Hematopoietic multipotent progenitor cell treated with erythropoietin and hydrocortisone succinate and interleukin-3 and kit ligand, for 8 days (in vitro differentiated cells): ENCODE data around the gene ERG.

Experiments
- DNase-seq: peaks from one replicate; pipeline ENCODE4 v3.0.0-alpha.2; 2015

The ERG gene

DNA sequence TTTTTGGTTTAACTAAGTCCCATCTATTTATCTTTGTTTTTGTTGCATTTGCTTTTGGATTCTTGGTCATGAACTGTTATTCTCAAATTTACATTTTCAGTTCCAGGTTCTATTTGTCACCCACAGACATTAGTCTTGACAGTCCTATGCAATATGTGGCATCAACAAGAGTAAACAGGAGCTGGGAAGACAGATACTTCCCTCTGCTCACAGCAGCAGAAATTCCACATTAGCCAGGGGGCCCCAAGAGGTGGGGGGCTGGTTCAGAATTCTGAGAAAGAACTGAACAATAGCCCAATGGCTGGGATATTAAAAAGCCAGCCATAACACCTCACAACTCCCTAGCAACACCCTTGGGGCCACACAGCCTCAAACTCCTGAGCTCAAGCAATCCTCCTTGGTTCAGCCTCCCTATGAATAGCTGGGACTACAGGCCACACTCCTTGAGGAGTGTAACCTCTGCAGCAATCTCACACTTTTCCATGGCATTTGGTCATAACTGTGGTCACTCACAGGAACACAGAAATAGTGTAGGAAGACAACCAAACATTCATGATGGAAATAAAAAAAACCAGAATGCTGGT lies 67.8 kb downstream of the ERG start:
- no peak for DNase-seq

- DNase-seq = no peak
Measured at GRCh38 chr21:38429011-38429410, 69.3 kb downstream of the ERG start.

DNA sequence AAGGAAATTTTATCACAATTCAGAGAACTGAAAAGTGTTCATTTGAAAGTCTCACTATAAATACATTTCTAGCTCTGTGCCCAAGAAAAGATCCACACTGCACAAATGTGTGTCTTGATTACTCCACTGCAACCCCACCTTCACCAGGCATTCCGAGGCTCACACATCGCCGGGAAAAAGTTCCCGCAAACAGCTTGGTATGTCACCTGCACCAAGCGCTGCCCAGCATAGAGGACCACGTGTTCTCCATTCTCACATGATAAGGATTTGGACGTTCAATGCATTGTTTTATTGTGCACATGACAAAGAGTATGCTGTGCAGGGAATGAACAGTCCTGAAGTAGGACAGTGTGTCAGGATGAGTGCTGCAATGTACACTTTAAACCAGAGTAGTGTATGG lies 70.1 kb downstream of the ERG start:
- DNase-seq = no peak

DNA sequence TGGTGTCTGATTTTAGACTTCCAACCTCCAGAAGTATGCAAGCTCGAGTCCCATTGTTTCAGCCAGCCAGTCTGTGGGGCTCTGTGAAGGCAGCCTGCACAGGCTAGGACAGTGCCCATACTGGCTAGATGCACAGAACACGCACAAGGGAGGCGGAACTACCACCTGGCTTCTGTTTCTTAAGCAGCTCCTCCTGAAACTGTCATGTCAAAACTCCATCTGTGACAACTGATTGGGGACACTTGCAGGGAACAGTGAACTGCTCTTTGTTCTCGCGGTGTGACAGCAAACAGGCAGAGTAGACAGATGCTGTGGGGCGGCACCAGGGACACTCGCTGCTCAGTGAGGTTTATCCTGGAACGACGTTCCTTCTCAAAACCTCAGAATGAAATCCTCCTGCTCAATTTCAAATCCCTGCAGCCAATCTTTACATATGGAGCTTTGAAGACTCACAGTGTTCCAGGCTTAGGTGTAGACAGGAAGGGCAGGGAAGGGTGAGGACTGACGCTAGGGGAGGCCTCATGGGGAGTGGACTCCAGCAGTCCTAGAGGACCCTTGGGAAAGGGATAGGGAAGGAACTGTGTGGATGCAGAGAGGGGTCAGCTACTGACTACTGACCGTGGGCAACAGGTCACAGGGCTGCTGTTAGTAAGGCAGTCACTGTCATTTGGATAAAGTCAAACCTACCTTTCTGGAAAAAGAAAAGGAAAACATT lies 73.8 kb downstream of the ERG start:
- no peak for DNase-seq

DNA sequence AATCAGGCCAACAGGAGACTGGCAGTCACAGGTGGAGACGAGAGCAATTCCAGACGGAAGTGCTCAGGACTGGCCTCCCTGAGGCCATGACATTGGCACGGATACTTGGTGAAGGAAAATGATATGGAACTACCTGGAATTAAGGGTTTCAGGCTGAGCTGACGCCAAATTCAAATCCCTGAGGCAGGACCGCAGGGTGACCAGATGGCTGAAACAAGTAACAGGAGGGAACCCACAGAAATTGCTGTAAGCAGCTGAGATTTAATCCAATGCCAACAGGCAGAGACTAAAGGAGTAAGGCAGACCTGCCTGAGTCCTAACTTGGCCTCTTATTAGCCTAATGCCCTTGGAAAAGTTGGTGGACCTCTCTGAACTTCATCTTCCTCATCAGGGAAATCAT lies 76.2 kb downstream of the ERG start:
- no peak for DNase-seq

DNA sequence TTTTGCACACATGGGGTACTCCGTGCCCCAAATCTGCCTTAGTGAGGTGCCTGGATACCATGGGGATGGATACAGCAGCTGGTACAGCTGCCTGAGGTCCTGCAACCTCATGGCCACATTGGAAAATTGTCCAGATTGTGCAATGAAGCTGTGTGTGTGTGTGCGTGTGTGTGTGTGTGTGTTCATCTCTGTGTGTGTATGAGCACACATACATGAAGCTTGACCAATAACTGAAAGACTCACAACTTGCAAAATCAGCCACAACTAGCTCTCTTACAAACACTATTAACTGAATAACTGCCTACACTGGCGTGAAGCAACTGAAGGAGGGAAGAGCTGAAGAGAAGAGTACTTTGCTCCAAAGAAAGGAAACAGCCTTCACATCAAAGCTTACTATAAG lies 78.1 kb downstream of the ERG start:
- no peak for DNase-seq

GRCh38 chr21:38417726-38418125 lies 80.6 kb downstream of the ERG start:
- no peak for DNase-seq

- DNase-seq = no peak
Measured at GRCh38 chr21:38416791-38417190, 81.5 kb downstream of the ERG start.

DNA sequence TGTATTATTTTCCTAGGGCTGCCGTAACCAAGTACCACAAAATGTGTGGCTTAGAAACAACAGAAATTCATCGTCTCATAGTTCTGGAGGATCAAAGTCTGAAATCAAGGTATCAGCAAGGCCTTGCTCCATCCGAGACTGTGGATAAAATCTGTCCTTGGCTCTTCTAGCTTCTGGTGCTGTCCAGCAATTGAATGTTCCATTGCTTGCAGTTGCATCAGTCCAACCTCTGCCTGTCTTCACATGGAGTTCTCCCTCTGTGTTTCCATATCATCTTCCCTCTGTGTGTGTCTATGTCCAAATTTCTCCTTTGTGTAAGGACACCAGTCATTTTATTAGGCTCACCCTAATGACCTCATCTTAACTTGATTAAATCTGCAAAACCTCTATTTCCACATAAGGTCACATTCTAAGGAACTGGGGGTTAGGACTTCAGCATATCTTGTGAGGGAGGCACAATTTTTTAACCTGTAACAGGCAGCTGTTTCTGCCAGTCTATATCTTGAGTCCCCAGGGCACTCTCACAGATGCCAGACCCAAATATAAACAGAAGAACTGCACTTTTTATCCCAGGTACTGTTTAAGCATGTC lies 84.2 kb downstream of the ERG start:
- DNase-seq = no peak

GRCh38 chr21:38410466-38410865 lies 87.8 kb downstream of the ERG start:
- no peak for DNase-seq

GRCh38 chr21:38409907-38410306 lies 88.4 kb downstream of the ERG start:
- no peak for DNase-seq

- DNase-seq = no peak
Measured at GRCh38 chr21:38404177-38404576, 94.1 kb downstream of the ERG start.

DNA sequence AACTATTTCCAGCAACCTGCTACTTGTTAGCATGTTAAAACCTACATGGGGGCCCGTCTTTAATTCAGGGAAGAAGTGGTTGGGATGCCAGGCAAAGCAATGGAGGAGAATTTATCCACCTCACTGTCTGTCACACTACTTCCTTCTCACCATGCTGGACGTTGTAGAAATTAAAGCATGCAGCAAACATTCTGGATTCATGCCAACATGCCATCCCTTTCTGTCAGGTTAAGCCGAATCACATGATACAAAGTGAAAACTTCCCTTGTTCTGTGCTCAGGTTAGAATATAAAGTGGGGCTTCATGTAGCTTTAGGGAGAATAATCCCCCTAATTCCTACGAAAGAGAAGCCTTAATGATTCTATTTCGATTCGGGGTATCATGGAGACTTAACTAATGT lies 95.5 kb downstream of the ERG start:
- no peak for DNase-seq

- no peak for DNase-seq
Measured at GRCh38 chr21:38402291-38402690, 96.0 kb downstream of the ERG start.

- DNase-seq = no peak
Measured at GRCh38 chr21:38401191-38401926, 96.9 kb downstream of the ERG start.

- no peak for DNase-seq
Measured at GRCh38 chr21:38400195-38400919, 97.9 kb downstream of the ERG start.

- DNase-seq = no peak
Measured at GRCh38 chr21:38399103-38399502, 99.2 kb downstream of the ERG start.

DNA sequence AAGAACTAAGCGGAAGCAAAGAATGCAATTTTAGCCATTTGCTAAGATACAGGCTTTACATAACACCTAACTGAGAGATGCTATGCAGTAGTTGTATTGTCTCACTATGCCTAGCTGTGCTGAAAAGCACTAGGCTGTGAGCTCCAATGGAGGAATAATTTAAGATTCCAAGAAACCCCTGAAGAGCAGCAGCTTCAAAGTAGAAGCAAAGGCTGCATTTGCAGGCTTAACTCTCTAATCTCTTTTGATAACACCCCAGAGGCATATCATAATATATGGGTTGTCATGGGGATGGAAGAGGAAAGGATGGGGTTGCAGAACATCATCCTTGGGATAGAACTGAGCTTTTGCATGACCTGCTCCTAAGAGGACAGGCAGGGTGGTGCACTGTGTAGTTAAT lies 102.0 kb downstream of the ERG start:
- DNase-seq = no peak

DNA sequence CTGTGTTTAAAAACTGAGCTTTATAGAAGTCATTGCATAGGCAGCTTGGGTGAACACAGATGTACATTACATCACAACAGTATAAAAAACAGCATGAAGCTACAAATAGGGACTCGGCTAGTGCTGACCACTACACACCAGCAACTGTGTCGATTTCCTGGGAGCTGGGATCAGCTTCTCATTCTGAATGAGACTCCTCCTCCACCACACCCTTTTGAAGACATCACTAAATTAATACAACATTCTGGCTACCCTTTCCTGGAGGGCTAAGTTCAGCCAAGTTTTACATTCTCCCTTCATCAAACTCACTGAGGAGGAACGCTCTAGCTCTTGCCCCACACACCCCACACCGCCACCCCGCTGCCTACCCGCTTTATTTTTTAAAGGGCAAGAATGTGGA lies 102.7 kb downstream of the ERG start:
- no peak for DNase-seq

GRCh38 chr21:38392661-38393060 lies 105.6 kb downstream of the ERG start:
- DNase-seq = no peak

DNA sequence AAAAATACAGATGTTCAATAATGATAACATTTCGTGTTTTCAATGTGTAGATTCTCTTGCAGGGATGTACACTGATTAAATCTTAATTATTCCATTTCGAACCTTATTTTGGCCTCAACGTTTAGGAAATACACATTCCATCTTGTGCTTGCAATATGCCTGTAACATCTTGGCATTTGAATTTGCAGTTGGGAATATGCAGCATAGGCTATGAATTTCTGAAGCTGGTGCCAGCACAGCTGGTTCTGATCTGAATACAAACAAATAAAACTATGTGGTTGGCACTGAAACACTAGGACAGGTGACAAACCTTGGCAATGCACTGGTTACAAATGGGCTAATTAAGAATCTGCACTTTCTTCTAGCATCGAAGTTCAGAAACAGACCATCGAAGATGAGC lies 108.4 kb downstream of the ERG start:
- no peak for DNase-seq

- no peak for DNase-seq
Measured at GRCh38 chr21:38389354-38389676, 109.0 kb downstream of the ERG start.

GRCh38 chr21:38388647-38389353 lies 109.5 kb downstream of the ERG start:
- DNase-seq = no peak
